Omental fat pad (tissue), 4 donors: ENCODE data around the gene OPCML. TPM values are rescaled to one million over a fixed set of nuclear protein-coding genes. Genes with fewer than 3 reads are reported as not detected.

Experiments
- ATAC-seq: fragments of 150-250 bp; one replicate; pipeline ENCODE4 v1.9.1; 2016; ENCODE audit warnings: mild to moderate bottlenecking, moderate library complexity; ENCODE audit not compliant: low FRiP score
- DNase-seq: peaks from one replicate; pipeline ENCODE4 v3.0.0-alpha.2; 2019; ENCODE audit warnings: low spot score
- total RNA-seq, 4 donors: library from RNA; depleted of rRNA; stranded (reverse); fragments of >200 nt; gene quantifications; one replicate each; pipeline ENCODE4 v1.1.0, GENCODE V29; 2016
- TF ChIP-seq, protein P1 (sequence below), 3 donors: fragments of 450-650 bp; IDR thresholded peaks; one replicate each; pipeline ENCODE4 v1.5.1; 2016 to 2017; ENCODE audit warnings: antibody characterized with exemption in 3 of 3, mild to moderate bottlenecking in 3 of 3, moderate library complexity in 2 of 3

OPCML gene
- total RNA-seq, 4 donors from 2014 or later = 0.32 TPM; not detected in 3

DNA sequence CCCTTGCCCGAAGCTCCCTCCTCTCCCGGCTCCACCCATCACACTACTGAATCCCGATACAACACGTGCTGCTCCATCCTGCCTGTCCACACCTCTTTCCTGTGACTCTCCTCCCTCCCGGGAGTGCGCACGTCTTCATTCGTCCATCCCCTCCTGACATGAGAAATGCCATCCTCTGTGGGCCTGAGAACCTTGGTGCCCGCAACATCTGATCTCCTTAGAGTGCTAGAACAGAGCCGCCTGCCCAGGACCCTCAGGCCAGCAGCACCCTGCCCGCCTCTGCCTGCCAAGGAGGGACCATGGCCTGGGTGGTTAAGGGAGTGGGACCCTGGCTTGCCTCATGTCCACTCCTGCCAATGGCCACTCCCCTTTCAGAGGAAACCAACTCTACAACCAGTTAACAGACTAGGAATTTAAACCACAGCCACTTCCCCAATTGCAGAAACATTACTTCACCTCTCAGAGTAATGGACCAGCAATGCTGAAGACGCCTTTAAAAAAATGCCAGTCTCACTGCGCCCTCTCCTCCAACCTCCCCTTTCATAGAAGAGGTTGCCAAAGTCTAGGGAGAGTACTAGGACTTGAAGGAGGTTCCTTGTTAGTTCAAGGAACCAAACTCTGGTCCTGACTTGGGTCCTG, 466.3 kb downstream of the OPCML start:
- DNase-seq = no peak
- ATAC-seq = no peak
- TF ChIP-seq, protein P1, sequence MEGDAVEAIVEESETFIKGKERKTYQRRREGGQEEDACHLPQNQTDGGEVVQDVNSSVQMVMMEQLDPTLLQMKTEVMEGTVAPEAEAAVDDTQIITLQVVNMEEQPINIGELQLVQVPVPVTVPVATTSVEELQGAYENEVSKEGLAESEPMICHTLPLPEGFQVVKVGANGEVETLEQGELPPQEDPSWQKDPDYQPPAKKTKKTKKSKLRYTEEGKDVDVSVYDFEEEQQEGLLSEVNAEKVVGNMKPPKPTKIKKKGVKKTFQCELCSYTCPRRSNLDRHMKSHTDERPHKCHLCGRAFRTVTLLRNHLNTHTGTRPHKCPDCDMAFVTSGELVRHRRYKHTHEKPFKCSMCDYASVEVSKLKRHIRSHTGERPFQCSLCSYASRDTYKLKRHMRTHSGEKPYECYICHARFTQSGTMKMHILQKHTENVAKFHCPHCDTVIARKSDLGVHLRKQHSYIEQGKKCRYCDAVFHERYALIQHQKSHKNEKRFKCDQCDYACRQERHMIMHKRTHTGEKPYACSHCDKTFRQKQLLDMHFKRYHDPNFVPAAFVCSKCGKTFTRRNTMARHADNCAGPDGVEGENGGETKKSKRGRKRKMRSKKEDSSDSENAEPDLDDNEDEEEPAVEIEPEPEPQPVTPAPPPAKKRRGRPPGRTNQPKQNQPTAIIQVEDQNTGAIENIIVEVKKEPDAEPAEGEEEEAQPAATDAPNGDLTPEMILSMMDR (IDR thresholded peaks at IDR 0.05) = no peak

DNA sequence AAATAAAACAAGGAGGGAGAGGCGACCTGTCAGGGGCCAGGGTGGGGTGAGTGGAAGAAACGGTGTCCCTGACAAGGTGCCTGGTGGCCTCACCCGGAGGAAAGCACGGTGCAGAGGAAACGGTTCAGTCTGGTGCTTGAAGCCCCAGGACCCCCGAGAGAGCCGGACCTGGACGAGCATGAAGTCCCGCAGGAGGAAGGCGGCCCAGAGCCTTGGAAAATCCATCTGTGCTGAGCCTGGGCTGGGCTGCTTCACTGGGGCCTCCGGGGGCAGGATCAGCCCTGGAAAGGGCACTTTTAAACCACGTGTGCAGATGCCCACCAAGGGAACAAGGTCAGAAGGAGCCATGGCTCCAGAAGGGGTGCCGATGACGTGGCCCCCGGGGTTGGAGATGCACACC, 467.3 kb downstream of the OPCML start:
- no peak for DNase-seq
- no peak for ATAC-seq
- TF ChIP-seq, protein P1 (IDR thresholded peaks at IDR 0.05) = no peak

DNA sequence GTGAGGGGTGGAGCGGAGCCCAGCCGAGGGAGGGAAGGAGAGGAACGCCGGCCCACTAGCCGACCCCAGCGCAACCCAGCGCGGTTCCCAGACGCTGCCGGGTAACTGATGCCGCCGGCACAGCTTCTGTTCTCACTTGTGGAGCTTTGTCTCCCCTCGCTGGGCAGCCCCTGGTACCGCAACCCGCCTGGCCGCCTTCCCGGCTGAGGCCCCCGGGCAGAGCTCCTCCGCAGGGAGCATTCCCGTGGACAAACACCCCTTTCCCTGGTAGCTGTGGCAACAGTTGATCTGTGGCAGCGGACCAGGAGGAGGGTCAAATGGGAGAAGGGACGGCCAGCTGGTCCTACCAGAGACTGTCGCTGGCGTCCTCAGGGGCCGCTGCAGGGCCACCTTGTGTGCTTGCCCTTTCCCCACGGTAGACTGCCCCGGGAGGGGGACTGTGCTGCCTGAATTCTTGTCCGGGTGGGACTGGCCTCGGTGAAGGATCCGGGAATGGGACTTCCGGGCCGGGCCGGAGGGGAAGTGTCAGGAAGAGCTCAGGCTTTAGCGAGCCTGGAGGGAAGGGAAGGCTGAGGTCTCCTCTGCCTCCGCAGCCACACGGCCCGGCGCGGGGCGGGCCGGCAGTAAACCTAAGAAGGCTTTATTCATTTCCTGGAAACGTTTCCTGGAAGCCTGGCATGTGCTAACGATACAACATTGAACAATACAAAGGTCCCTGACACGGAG, 468.0 kb downstream of the OPCML start:
- no peak for DNase-seq

DNA sequence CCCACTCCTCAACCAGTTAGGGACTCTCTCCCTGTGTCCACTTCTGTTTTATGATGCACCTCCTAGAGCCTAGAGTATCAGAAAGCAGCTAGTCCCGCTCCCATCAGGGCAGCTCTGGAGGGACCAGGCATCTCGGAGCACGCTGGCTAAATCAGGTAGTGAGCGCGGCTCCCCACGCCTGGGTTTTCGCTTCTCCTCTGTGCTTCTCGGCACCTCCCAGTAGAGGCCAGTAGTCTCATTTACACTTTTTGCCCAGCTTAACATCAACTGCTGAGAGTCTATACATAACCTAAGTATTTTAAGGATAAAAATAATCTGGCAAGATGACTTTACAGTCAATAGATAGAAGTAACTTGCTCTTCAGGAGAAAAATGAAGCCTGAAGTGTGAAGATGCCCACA, 473.8 kb downstream of the OPCML start:
- ATAC-seq = no peak
- DNase-seq = no peak
- TF ChIP-seq, protein P1 (IDR thresholded peaks at IDR 0.05) = no peak

More for the DNA sequence above, 468.0 kb downstream of the OPCML start:
- TF ChIP-seq, protein P1 (IDR thresholded peaks at IDR 0.05) = no peak
- peak; percentile 92 for ATAC-seq

DNA sequence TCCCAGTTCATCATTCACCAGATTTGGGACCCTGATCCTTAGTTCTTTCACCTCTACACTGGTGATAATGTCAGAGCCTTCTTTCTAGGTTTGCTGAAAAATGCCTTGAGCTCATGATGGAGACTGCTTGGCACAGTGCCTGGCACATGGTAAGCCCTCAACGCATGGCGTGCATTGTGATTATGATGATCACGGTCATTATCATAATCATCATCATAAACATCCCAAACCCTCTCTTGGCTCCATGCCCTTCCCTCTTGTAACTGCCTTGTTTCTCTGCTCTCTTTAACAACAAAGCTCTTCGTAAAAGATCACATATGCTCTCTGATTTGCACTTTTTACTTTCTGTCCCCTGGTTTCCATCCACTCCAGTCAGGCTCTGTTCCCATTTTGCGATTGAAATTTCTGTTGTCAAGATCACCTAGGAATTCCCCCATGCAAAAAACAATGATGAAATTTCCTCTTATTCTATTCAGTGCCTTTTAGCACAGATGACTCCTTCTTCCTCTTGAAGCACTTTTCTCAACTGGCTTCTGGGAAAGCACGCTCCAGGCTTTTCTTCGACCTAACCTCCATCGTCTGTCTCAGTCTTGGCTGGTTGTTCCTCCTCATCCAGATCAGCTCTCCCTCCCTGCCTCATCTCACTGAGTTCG, 479.1 kb downstream of the OPCML start:
- TF ChIP-seq, protein P1 (IDR thresholded peaks at IDR 0.05) = no peak
- DNase-seq = no peak
- no peak for ATAC-seq

DNA sequence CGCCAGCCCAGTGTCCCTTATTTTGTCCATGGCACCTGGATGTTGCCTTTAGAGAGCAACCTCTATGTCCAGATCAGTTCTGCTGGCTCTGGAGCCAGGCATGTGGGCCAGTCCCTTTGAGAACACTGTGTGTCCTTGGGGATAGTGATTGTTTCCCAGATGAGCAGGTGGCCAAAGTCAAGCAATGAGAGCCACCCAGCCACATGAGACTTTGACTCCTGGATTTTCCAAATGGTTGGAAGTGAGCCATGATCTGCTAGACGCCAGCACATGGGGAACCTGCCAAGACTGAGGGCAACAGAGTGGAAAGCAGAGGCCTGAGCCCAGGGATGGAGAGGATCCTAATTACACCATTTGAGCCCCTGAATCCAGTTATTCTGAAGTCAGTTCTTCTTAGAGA, 479.8 kb downstream of the OPCML start:
- TF ChIP-seq, protein P1 (IDR thresholded peaks at IDR 0.05) = no peak
- DNase-seq (no peak), ATAC-seq (no peak)
